Measurements from ENCODE around the gene KCNAB1. TPM values are rescaled to one million over a fixed set of nuclear protein-coding genes. Genes with fewer than 3 reads are reported as not detected.
A peak's percentile ranks its signal among the peaks of the same experiment; 100 is the strongest.

KCNAB1 gene
- total RNA-seq, 4 donors from 2014 or later = 0.20 to 3.0 (median 1.6) TPM

- in situ Hi-C loops (cut with MboI; ENCODE audit: low pct_ligation_motif_present in 1 of 4, low pct_unique_long_range_greater_than_20kb in 1 of 4, low sequenced_read_pairs in 3 of 4) = no loop called here
- DNase-seq = no peak
- Histone ChIP-seq H3K27me3 (no peaks in the 10 kb centered on the region), H3K27ac (no peak overlapping the region), H3K36me3 (peaks cover 0 to 23% (median 1%) of the 10 kb centered on the region in 4 donors), H3K4me1 (peaks cover 8 to 38% (median 13%) of the 10 kb centered on the region in 4 donors), H3K9me3 (no peaks in the 10 kb centered on the region), H3K4me3 (no peak overlapping the region)
- intact Hi-C loops (cut with DNase I; ENCODE audit: low total_unique reads) = loop anchor here (2.0 to 10.0 kb wide), 2 partner anchors 16 to 546 kb away; no protein-coding TSS in a partner anchor
- 83 to 94% methylated on average over 2 of the region's 2 CpGs for WGBS, 2 donors (ENCODE audit: low coverage in 1 of 2)
- TF ChIP-seq CTCF (IDR thresholded peaks at IDR 0.05) (no peak), POLR2A (IDR thresholded peaks at IDR 0.05) (no peak), POLR2AphosphoS5 (IDR thresholded peaks at IDR 0.05) (no peak), EP300 (IDR thresholded peaks at IDR 0.05; ENCODE audit: low read depth) (no peak)
These were observed 418.7 kb downstream of the KCNAB1 start for GRCh38 chr3:156539051-156539450.

- no peaks in the 10 kb centered on the region for H3K27me3 ChIP-seq
- peaks cover 0 to 23% (median 2%) of the 10 kb centered on the region in 4 donors for H3K36me3 ChIP-seq
- intact Hi-C loops (cut with DNase I; ENCODE audit: low total_unique reads) = loop anchor here (2.0 to 10.0 kb wide), 3 partner anchors 17 to 595 kb away; no protein-coding TSS in a partner anchor
- 82 to 98% methylated on average over 1 of the region's 1 CpG for WGBS, 2 donors (ENCODE audit: low coverage in 1 of 2)
- no peak for TF ChIP-seq POLR2A (IDR thresholded peaks at IDR 0.05)
- no peak for TF ChIP-seq CTCF (IDR thresholded peaks at IDR 0.05)
- no peak for TF ChIP-seq EP300 (IDR thresholded peaks at IDR 0.05; ENCODE audit: low read depth)
- no peak overlapping the region for H3K27ac ChIP-seq
- in situ Hi-C loops (cut with MboI; ENCODE audit: low pct_ligation_motif_present in 1 of 4, low pct_unique_long_range_greater_than_20kb in 1 of 4, low sequenced_read_pairs in 3 of 4) = loop anchor here in 1 of 4 donors (10.0 kb wide), 1 partner anchor 545 kb away; no protein-coding TSS in a partner anchor
- H3K4me3 ChIP-seq = no peak overlapping the region
- H3K9me3 ChIP-seq = no peaks in the 10 kb centered on the region
- no peak for DNase-seq
- H3K4me1 ChIP-seq = peaks cover 8 to 31% (median 11%) of the 10 kb centered on the region in 4 donors
These were observed 419.4 kb downstream of the KCNAB1 start for GRCh38 chr3:156539802-156540201.

GRCh38 chr3:156542101-156543042 lies 422.0 kb downstream of the KCNAB1 start:
- H3K4me3 ChIP-seq = no peak overlapping the region
- H3K4me1 ChIP-seq = peaks cover 0 to 28% (median 3%) of the 10 kb centered on the region in 4 donors
- no peaks in the 10 kb centered on the region for H3K27me3 ChIP-seq
- peak overlapping the region; percentile 3 to 59 (median 18) for H3K27ac ChIP-seq
- no peaks in the 10 kb centered on the region for H3K9me3 ChIP-seq
- peaks cover 0 to 37% (median 2%) of the 10 kb centered on the region in 4 donors for H3K36me3 ChIP-seq
- intact Hi-C loops (cut with DNase I; ENCODE audit: low total_unique reads) = loop anchor here (10.0 kb wide), 1 partner anchor 592 kb away; no protein-coding TSS in a partner anchor
- DNase-seq = no peak
- in situ Hi-C loops (cut with MboI; ENCODE audit: low pct_ligation_motif_present in 1 of 4, low pct_unique_long_range_greater_than_20kb in 1 of 4, low sequenced_read_pairs in 3 of 4) = loop anchor here in 1 of 4 donors (10.0 kb wide), 1 partner anchor 542 kb away; no protein-coding TSS in a partner anchor
- WGBS, 2 donors (ENCODE audit: low coverage in 1 of 2) = 58 to 67% methylated on average over 5 of the region's 5 CpGs
- TF ChIP-seq EP300 (IDR thresholded peaks at IDR 0.05; ENCODE audit: low read depth) = no peak
- TF ChIP-seq CTCF (IDR thresholded peaks at IDR 0.05) = no peak
- TF ChIP-seq POLR2A (IDR thresholded peaks at IDR 0.05) = no peak
- no peak for TF ChIP-seq POLR2AphosphoS5 (IDR thresholded peaks at IDR 0.05)

GRCh38 chr3:156543043-156543555 lies 422.7 kb downstream of the KCNAB1 start:
- H3K9me3 ChIP-seq = no peaks in the 10 kb centered on the region
- in situ Hi-C loops (cut with MboI; ENCODE audit: low pct_ligation_motif_present in 1 of 4, low pct_unique_long_range_greater_than_20kb in 1 of 4, low sequenced_read_pairs in 3 of 4) = loop anchor here in 1 of 4 donors (10.0 kb wide), 1 partner anchor 542 kb away; no protein-coding TSS in a partner anchor
- H3K36me3 ChIP-seq = peaks cover 0 to 44% (median 2%) of the 10 kb centered on the region in 4 donors
- no peaks in the 10 kb centered on the region for H3K27me3 ChIP-seq
- intact Hi-C loops (cut with DNase I; ENCODE audit: low total_unique reads) = loop anchor here (10.0 kb wide), 1 partner anchor 592 kb away; no protein-coding TSS in a partner anchor
- 84 to 89% methylated on average over 2 of the region's 2 CpGs for WGBS, 2 donors (ENCODE audit: low coverage in 1 of 2)
- peaks cover under 1 to 35% (median 5%) of the 10 kb centered on the region in 4 donors for H3K4me1 ChIP-seq
- H3K4me3 ChIP-seq = no peak overlapping the region
- no peak for TF ChIP-seq CTCF (IDR thresholded peaks at IDR 0.05)
- no peak for TF ChIP-seq POLR2AphosphoS5 (IDR thresholded peaks at IDR 0.05)
- no peak for TF ChIP-seq POLR2A (IDR thresholded peaks at IDR 0.05)
- TF ChIP-seq EP300 (IDR thresholded peaks at IDR 0.05; ENCODE audit: low read depth) = no peak
- H3K27ac ChIP-seq = peak overlapping the region; percentile 3 to 59 (median 18)
- no peak for DNase-seq

All from transverse colon (tissue), 4 donors.